D721Med (cell line): ENCODE data around the gene SLX4IP.

Experiments used
- DNase-seq: peaks from one replicate; pipeline ENCODE4 v3.0.0; 2011; ENCODE audit warnings: low spot score; ENCODE audit not compliant: insufficient read length
- FAIRE-seq: peaks from 2 replicates; lab custom pipeline; 2011; peaks lifted over from hg19 to GRCh38; lab: Jason Lieb, UNC
- TF ChIP-seq, protein P1 (sequence below): IDR thresholded peaks from 2 replicates; pipeline ENCODE4 v1.5.1; 2012; ENCODE audit warnings: mild to moderate bottlenecking, control low read depth; ENCODE audit not compliant: insufficient read depth; ENCODE audit errors: missing control alignments

SLX4IP gene

DNA sequence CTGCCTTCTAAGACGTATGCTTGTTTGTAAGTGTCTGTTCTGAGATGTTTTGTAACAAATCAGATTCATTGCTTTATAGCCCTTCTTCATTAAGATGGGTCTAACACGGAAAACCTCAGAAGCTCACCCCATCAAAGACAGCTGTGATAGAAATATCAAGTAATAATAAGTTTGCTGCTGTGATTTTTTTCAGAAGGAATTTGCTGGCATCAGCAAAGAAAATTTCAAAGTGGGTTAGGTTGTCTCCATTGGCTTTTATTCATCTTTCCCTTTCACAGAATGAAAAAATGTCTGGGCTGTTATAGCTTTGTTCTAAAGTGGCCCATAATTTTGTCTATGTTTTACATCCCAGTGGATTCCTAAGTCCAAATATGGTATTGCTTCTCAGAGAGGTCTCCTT, 81.4 kb downstream of the SLX4IP start:
- TF ChIP-seq, protein P1, sequence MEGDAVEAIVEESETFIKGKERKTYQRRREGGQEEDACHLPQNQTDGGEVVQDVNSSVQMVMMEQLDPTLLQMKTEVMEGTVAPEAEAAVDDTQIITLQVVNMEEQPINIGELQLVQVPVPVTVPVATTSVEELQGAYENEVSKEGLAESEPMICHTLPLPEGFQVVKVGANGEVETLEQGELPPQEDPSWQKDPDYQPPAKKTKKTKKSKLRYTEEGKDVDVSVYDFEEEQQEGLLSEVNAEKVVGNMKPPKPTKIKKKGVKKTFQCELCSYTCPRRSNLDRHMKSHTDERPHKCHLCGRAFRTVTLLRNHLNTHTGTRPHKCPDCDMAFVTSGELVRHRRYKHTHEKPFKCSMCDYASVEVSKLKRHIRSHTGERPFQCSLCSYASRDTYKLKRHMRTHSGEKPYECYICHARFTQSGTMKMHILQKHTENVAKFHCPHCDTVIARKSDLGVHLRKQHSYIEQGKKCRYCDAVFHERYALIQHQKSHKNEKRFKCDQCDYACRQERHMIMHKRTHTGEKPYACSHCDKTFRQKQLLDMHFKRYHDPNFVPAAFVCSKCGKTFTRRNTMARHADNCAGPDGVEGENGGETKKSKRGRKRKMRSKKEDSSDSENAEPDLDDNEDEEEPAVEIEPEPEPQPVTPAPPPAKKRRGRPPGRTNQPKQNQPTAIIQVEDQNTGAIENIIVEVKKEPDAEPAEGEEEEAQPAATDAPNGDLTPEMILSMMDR = no peak
- no peak for FAIRE-seq
- no peak for DNase-seq

DNA sequence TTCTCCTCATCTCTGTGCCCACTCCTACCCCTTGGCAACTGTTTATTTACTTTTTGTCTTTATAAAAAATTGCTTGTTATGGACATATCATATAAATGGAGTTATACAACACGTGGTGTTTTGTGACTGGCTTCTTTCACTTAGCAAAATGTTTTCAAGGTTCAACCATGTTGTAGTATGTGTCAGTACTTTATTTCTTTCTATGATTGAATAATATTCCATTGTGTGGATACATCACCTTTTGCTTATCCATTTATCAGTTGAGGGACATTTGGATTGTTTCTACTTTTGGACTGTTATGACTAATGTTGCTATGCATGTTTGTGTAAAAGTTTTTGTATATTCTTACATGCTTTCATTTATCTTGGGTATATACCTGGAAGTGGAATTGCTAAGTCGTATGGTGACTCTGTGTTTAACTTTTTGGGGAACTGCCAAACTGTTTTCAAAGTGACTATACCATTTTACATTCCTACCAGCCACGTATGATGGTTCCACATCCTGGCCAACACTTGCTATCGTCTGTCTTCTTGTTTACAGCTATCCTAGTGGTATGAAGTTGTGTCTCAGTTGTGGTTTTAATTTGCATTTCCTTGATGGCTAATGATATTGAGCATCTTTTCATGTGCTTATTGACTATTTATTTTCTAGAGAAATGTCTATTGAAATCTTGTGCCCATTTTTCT, 84.4 kb downstream of the SLX4IP start:
- FAIRE-seq (no peak), DNase-seq (no peak)
- TF ChIP-seq, protein P1 = no peak

DNA sequence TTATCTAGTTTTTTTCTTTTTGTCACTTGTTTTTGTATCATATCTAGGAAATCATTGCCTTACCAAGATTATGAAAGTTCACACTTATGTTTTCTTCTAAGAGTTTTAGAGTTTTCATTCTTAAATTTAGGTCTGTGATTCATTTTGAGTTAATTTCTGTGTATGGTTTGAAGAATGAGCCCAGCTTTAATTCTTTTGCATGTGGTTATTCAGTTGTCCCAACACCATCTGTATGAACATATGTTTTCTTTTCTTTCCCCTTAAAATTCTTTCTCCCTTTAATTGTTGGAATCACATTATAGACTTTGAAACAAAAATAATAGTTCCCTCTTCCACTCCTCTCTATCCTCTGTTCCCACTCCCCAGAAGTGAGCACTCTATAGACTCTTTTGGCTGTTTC, 85.4 kb downstream of the SLX4IP start:
- FAIRE-seq (no peak), DNase-seq (no peak)
- TF ChIP-seq, protein P1 = no peak

DNA sequence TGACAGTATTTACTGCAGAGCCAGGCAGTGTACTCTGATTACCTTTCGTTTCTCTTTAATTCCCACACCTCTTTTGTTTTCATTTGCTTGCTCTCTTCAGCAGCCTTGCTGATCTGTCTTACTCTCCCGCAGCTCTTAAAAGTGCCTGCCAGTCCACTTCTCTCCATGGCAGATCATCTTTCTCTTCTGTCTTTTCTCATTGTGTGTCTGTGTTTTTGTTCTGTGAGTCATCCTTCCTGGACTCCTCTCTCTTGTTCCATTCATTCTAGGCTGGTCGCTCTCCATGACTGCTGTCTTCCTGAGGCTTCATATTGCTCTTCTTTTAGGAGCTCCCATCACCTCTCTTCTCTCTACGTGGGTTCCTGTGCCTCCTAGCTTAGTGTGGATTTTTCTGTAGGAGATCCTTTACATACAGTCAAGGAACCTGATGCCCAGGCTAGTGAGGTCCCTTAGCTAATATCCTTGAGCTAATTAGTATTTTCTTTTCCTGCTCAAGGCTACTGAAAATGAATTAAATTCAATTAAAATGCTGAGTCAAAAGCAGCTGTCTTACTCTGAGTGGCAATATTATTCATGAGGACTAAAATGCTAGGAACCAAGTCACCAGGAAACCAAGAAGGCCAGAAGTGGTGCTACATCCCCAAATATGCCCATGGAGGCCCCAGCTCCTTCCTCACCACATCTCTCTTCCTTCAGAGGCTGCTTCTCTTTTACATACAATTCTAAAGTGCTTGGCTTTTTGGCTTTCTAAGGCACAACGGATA, 86.1 kb downstream of the SLX4IP start:
- FAIRE-seq = no peak
- no peak for DNase-seq
- TF ChIP-seq, protein P1 = no peak

DNA sequence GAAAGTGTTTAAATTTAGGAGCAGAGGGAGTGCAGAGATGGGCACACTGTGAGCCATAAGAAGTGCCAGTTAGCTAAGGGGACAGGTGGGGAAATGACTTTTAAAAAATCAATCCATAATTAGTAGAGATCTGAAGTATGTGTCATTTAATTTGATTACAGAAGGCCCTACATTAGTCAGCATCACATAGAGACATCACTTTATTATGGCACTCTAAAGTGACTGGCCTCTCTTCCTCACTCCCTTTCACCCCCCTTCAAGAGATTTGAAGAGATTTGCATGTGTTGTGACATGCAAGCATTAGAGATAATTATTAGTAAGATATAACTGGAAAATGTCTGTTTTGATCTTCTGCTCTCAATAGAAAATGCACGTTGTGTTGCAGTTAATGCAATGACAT, 86.7 kb downstream of the SLX4IP start:
- TF ChIP-seq, protein P1 = no peak
- no peak for FAIRE-seq
- DNase-seq = no peak

DNA sequence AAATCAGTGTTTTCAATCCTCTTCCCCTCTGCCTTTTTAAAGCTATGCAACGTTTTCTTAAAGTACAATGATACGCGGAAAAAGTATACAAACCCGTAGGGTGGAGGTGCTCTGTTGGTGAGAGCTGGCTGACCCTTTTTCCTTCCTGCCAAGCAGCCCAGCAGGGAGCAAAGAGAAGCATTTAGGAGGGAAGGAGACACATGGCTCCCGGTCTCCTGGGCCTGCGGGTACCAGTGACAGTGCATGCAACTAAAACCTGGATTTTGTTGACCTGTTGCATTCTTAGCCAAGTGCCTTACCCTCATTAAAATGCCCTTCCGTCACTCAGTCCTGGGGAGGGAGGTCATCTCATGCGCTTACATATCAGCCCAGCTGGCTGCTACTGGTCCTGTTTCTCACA, 87.2 kb downstream of the SLX4IP start:
- DNase-seq (no peak), FAIRE-seq (no peak)
- TF ChIP-seq, protein P1 = no peak

GRCh38 chr20:10523443-10523842, 88.3 kb downstream of the SLX4IP start:
- TF ChIP-seq, protein P1 = no peak
- DNase-seq (no peak), FAIRE-seq (no peak)
